ENCODE measurements around the gene FASLG.

Gene FASLG

GRCh38 chr1:172630056-172630818 is 28.7 kb upstream of the FASLG start:
- Histone ChIP-seq H3K27me3 (ENCODE audit: insufficient read depth, low read length) (no peaks in the 10 kb centered on the region), H3F3A (ENCODE audit: insufficient read depth, low read length) (no peaks in the 10 kb centered on the region), H3K4me3 (ENCODE audit: low read depth, low read length, poor library complexity, severe bottlenecking) (no peak overlapping the region), H3K79me2 (ENCODE audit: insufficient read depth, low read length) (no peaks in the 10 kb centered on the region), H3K27ac (ENCODE audit: low read depth, low read length, poor library complexity, severe bottlenecking) (no peak overlapping the region), H3K36me3 (ENCODE audit: insufficient read depth, low read length) (no peaks in the 10 kb centered on the region), H4K20me1 (ENCODE audit: insufficient read depth, low read length) (no peaks in the 10 kb centered on the region), H3K4me1 (ENCODE audit: insufficient read depth, low read length, severe bottlenecking) (no peaks in the 10 kb centered on the region), H3K9me2 (ENCODE audit: low read depth, low read length) (no peaks in the 10 kb centered on the region), H3K4me2 (ENCODE audit: low read length) (no peak overlapping the region), H3K9me3 (ENCODE audit: low read length) (no peaks in the 10 kb centered on the region), H2AFZ (ENCODE audit: low read length) (no peak overlapping the region), H3K9ac (ENCODE audit: low read length) (no peak overlapping the region)
- TF ChIP-seq CTCF (IDR thresholded peaks at IDR 0.05; ENCODE audit: low read length) (no peak), EZH2 (IDR thresholded peaks at IDR 0.05; ENCODE audit: borderline replicate concordance, low read length) (no peak)

- Histone ChIP-seq H3K4me1 (ENCODE audit: insufficient read depth, low read length, severe bottlenecking) (no peaks in the 10 kb centered on the region), H3K4me2 (ENCODE audit: low read length) (no peak overlapping the region), H3K9me2 (ENCODE audit: low read depth, low read length) (no peaks in the 10 kb centered on the region), H3K9me3 (ENCODE audit: low read length) (no peaks in the 10 kb centered on the region), H3K9ac (ENCODE audit: low read length) (no peak overlapping the region), H3K27me3 (ENCODE audit: insufficient read depth, low read length) (no peaks in the 10 kb centered on the region), H3K4me3 (ENCODE audit: low read depth, low read length, poor library complexity, severe bottlenecking) (no peak overlapping the region), H3F3A (ENCODE audit: insufficient read depth, low read length) (no peaks in the 10 kb centered on the region), H2AFZ (ENCODE audit: low read length) (no peak overlapping the region), H3K79me2 (ENCODE audit: insufficient read depth, low read length) (no peaks in the 10 kb centered on the region), H4K20me1 (ENCODE audit: insufficient read depth, low read length) (no peaks in the 10 kb centered on the region), H3K27ac (ENCODE audit: low read depth, low read length, poor library complexity, severe bottlenecking) (no peak overlapping the region), H3K36me3 (ENCODE audit: insufficient read depth, low read length) (no peaks in the 10 kb centered on the region)
- TF ChIP-seq EZH2 (IDR thresholded peaks at IDR 0.05; ENCODE audit: borderline replicate concordance, low read length) (no peak), CTCF (IDR thresholded peaks at IDR 0.05; ENCODE audit: low read length) (no peak)
These were observed 28.0 kb upstream of the FASLG start for GRCh38 chr1:172630868-172631267.

DNA sequence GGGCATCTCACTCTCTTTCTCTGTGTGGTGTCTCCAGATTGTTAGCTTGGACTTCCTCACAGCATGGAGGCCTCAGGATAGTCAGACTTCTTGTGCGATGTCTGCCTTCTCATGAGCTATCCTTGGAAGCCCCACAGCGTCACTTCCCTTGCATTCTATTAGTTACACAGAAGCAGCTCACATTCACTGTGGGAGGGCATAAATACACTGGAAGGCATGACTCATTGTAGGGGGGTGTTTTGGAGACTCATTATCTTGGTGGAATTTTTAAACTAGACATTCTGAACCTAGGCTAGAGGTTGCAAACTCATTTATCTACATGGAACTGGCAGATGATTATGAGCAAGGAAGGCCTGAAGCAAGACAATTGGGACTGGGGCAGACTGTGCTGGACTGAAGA is 21.4 kb upstream of the FASLG start:
- Histone ChIP-seq H3K9me2 (ENCODE audit: low read depth, low read length) (no peaks in the 10 kb centered on the region), H3K4me2 (ENCODE audit: low read length) (no peak overlapping the region), H3K27me3 (ENCODE audit: insufficient read depth, low read length) (no peaks in the 10 kb centered on the region)

More for the DNA sequence above, 21.4 kb upstream of the FASLG start:
- no peaks in the 10 kb centered on the region for H3K9me3 ChIP-seq (ENCODE audit: low read length)
- H4K20me1 ChIP-seq (ENCODE audit: insufficient read depth, low read length): no peaks in the 10 kb centered on the region
- no peaks in the 10 kb centered on the region for H3K79me2 ChIP-seq (ENCODE audit: insufficient read depth, low read length)
- TF ChIP-seq EZH2 (IDR thresholded peaks at IDR 0.05; ENCODE audit: borderline replicate concordance, low read length): no peak
- no peak for TF ChIP-seq CTCF (IDR thresholded peaks at IDR 0.05; ENCODE audit: low read length)
- H3F3A ChIP-seq (ENCODE audit: insufficient read depth, low read length): no peaks in the 10 kb centered on the region
- H3K4me3 ChIP-seq (ENCODE audit: low read depth, low read length, poor library complexity, severe bottlenecking): no peak overlapping the region
- H2AFZ ChIP-seq (ENCODE audit: low read length): no peak overlapping the region
- peaks cover 13% of the 10 kb centered on the region for H3K4me1 ChIP-seq (ENCODE audit: insufficient read depth, low read length, severe bottlenecking)
- no peak overlapping the region for H3K27ac ChIP-seq (ENCODE audit: low read depth, low read length, poor library complexity, severe bottlenecking)
- H3K9ac ChIP-seq (ENCODE audit: low read length): no peak overlapping the region
- no peaks in the 10 kb centered on the region for H3K36me3 ChIP-seq (ENCODE audit: insufficient read depth, low read length)
